IMR-90 (cell line): ENCODE measurements around the gene ADGB. TPM values are rescaled to one million over a fixed set of nuclear protein-coding genes. Genes with fewer than 3 reads are reported as not detected.

ENCODE experiments used
- ATAC-seq: fragments of 200-7000 bp; cut with Tn5 transposase; 2 replicates; pipeline ENCODE4 v1.9.1; 2020; ENCODE audit warnings: low read depth, mild to moderate bottlenecking, moderate library complexity
- BruUV-seq: library from RNA; stranded (reverse); fragments of 400-500 nt; replicated peaks from 2 replicates; lab custom pipeline; 2021; lab: Mats Ljungman, UMichigan
- CTCF ChIA-PET: fragments of 300-600 bp; formaldehyde crosslinking; extraction: SDS; loops from one replicate; lab custom pipeline; 2021; ENCODE audit warnings: antibody characterized with exemption; lab: Yijun Ruan, JAX
- POLR2A ChIA-PET: fragments of 300-600 bp; sonication (Branson Sonifier 250); formaldehyde crosslinking; loops from one replicate; lab custom pipeline; 2022; ENCODE audit warnings: antibody characterized with exemption; ENCODE audit not compliant: unreplicated experiment; lab: Charles Lee
- DNase-seq: peaks from one replicate; pipeline ENCODE4 v3.0.0; 2013
- H2AFZ ChIP-seq: replicated peaks from 2 replicates; pipeline ENCODE3; 2013; ENCODE audit warnings: low read length, mild to moderate bottlenecking; ENCODE audit not compliant: poor library complexity
- H2AK5ac ChIP-seq: 2 replicates; pipeline ENCODE4 v1.6.1; 2013; ENCODE audit warnings: low read depth, low read length, inconsistent platforms
- H2AK9ac ChIP-seq: replicated peaks from 2 replicates; pipeline ENCODE3; 2013; ENCODE audit warnings: mild to moderate bottlenecking, low read depth, low read length, moderate library complexity; ENCODE audit not compliant: poor library complexity
- H2BK120ac ChIP-seq: 2 replicates; pipeline ENCODE4 v1.6.1; 2013; ENCODE audit warnings: low read depth, low read length, inconsistent platforms
- H2BK15ac ChIP-seq: 3 replicates; pipeline ENCODE4 v1.6.1; 2013; ENCODE audit warnings: low read depth, low read length, inconsistent platforms
- H2BK20ac ChIP-seq: 2 replicates; pipeline ENCODE4 v1.6.1; 2013; ENCODE audit warnings: low read depth, mild to moderate bottlenecking, inconsistent platforms, low read length, moderate library complexity
- H2BK5ac ChIP-seq: 2 replicates; pipeline ENCODE4 v1.6.1; 2013; ENCODE audit warnings: mild to moderate bottlenecking, low read depth, low read length, inconsistent platforms; ENCODE audit not compliant: poor library complexity, severe bottlenecking
- H3K14ac ChIP-seq: replicated peaks from 2 replicates; pipeline ENCODE4 v1.6.1; 2013; ENCODE audit warnings: low read depth, low read length, inconsistent platforms
- H3K18ac ChIP-seq: 2 replicates; pipeline ENCODE4 v1.6.1; 2013; ENCODE audit warnings: low read depth, low read length, control low read depth
- H3K23ac ChIP-seq: 2 replicates; pipeline ENCODE4 v1.6.1; 2013; ENCODE audit warnings: low read depth, low read length, inconsistent platforms
- H3K27ac ChIP-seq: 2 replicates; pipeline ENCODE4 v1.5.1; 2013; ENCODE audit warnings: mild to moderate bottlenecking, control low read depth, low read length; ENCODE audit not compliant: insufficient read depth
- H3K27me3 ChIP-seq: 2 replicates; pipeline ENCODE4 v1.6.1; 2013; ENCODE audit warnings: low read length; ENCODE audit not compliant: control insufficient read depth, insufficient read depth
- H3K36me3 ChIP-seq: 2 replicates; pipeline ENCODE4 v1.6.1; 2013; ENCODE audit warnings: low read length, mixed read lengths; ENCODE audit not compliant: control insufficient read depth, insufficient read depth
- H3K4ac ChIP-seq: 2 replicates; pipeline ENCODE4 v1.6.1; 2013; ENCODE audit warnings: low read depth, low read length, inconsistent platforms
- H3K4me1 ChIP-seq: 2 replicates; pipeline ENCODE4 v1.6.1; 2013; ENCODE audit warnings: low read length, mixed read lengths; ENCODE audit not compliant: control insufficient read depth, insufficient read depth
- H3K4me2 ChIP-seq: 2 replicates; pipeline ENCODE4 v1.6.1; 2013; ENCODE audit warnings: low read depth, mild to moderate bottlenecking, control low read depth, low read length, moderate library complexity
- H3K4me3 ChIP-seq: 2 replicates; pipeline ENCODE4 v1.5.1; 2013; ENCODE audit warnings: low read depth, mild to moderate bottlenecking, control low read depth, low read length, moderate library complexity; ENCODE audit not compliant: insufficient read depth
- H3K56ac ChIP-seq: 2 replicates; pipeline ENCODE4 v1.6.1; 2013; ENCODE audit warnings: low read length, inconsistent platforms; ENCODE audit not compliant: insufficient read depth; ENCODE audit errors: extremely low read depth
- H3K79me1 ChIP-seq, 2 experiments: 2 replicates each; pipeline ENCODE4 v1.6.1; 2013; ENCODE audit warnings: low read length in 2 of 2, inconsistent platforms in 1 of 2, low read depth in 1 of 2
- H3K9ac ChIP-seq: 2 replicates; pipeline ENCODE4 v1.6.1; 2013; ENCODE audit warnings: low read depth, low read length, control low read depth
- H3K9me1 ChIP-seq: 2 replicates; pipeline ENCODE4 v1.6.1; 2013; ENCODE audit warnings: low read length, inconsistent platforms; ENCODE audit not compliant: insufficient read depth
- H3K9me3 ChIP-seq: 2 replicates; pipeline ENCODE4 v1.6.1; 2013; ENCODE audit warnings: low read length; ENCODE audit not compliant: control insufficient read depth, insufficient read depth
- H4K20me1 ChIP-seq: 2 replicates; pipeline ENCODE4 v1.6.1; 2013; ENCODE audit warnings: low read length, inconsistent platforms; ENCODE audit not compliant: insufficient read depth
- H4K5ac ChIP-seq: 2 replicates; pipeline ENCODE4 v1.6.1; 2013; ENCODE audit warnings: mild to moderate bottlenecking, low read depth, low read length, control low read depth
- H4K8ac ChIP-seq, 2 experiments: 2 replicates each; pipeline ENCODE4 v1.6.1; 2013; ENCODE audit warnings: low read depth in 2 of 2, low read length in 2 of 2, control low read depth in 1 of 2, inconsistent platforms in 1 of 2
- H4K91ac ChIP-seq: 2 replicates; pipeline ENCODE4 v1.6.1; 2013; ENCODE audit warnings: low read depth, low read length, inconsistent platforms; ENCODE audit not compliant: insufficient read depth
- CEBPB ChIP-seq: IDR thresholded peaks from 2 replicates; pipeline ENCODE4 v1.6.1; 2012; ENCODE audit warnings: low read depth, low read length, improper control_type of control experiment
- CTCF ChIP-seq: conservative IDR thresholded peaks from 2 replicates; pipeline ENCODE4 v1.5.1; 2012; ENCODE audit warnings: mild to moderate bottlenecking, low read depth, low read length, improper control_type of control experiment
- ELK1 ChIP-seq: fragments of 150-350 bp; IDR thresholded peaks from 2 replicates; pipeline ENCODE4 v1.6.1; 2016; ENCODE audit warnings: low read depth, mild to moderate bottlenecking, low read length, moderate library complexity, borderline replicate concordance
- MAFK ChIP-seq: IDR thresholded peaks from 2 replicates; pipeline ENCODE4 v1.6.1; 2012; ENCODE audit warnings: low read depth, low read length, improper control_type of control experiment
- POLR2A ChIP-seq: IDR thresholded peaks from 2 replicates; pipeline ENCODE4 v1.6.1; 2012; ENCODE audit warnings: mild to moderate bottlenecking, low read depth, low read length
- SMC3 ChIP-seq: fragments of 150-350 bp; IDR thresholded peaks from 2 replicates; pipeline ENCODE4 v1.6.1; 2016; ENCODE audit warnings: low read depth, mild to moderate bottlenecking, antibody characterized with exemption, low read length, moderate library complexity
- USF2 ChIP-seq: fragments of 150-350 bp; IDR thresholded peaks from 2 replicates; pipeline ENCODE4 v1.6.1; 2017; ENCODE audit warnings: mild to moderate bottlenecking, antibody characterized with exemption, low read length, low read depth
- WGBS, 2 experiments: methylation state at CpG; one replicate each; pipeline versions ENCODE4 v1.1.5 to v1.1.7; 2013; ENCODE audit warnings: missing lambda C conversion rate in 2 of 2; ENCODE audit not compliant: insufficient read length in 1 of 2; ENCODE audit errors: extremely low coverage in 2 of 2; 5-methylcytosine and 5-hydroxymethylcytosine counted together
- dilution Hi-C: fragments of 300-500 bp; cut with HindIII; formaldehyde crosslinking; loops from one replicate; pipeline ENCODE4 v1.14.3; 2018; ENCODE audit warnings: low sequenced_read_pairs; ENCODE audit not compliant: unreplicated experiment
- in situ Hi-C: fragments of 300-500 bp; cut with MboI; formaldehyde crosslinking; loops from 3 replicates; pipeline ENCODE4 v1.14.3; 2019; ENCODE audit warnings: low sequenced_read_pairs, inconsistent platforms, mixed read lengths
- intact Hi-C: fragments of 100-400 bp; cut with micrococcal nuclease; formaldehyde crosslinking; loops from 2 replicates; pipeline ENCODE4 v1.10.0; 2022
- polyA plus RNA-seq, 3 experiments: library from polyadenylated mRNA; depleted of rRNA; stranded (reverse); fragments of >200 nt; gene quantifications; 2 replicates each; pipeline ENCODE4 v1.2.3, GENCODE V29; 2012; ENCODE audit warnings: low replicate concordance in 1 of 3
- total RNA-seq: library from RNA; depleted of rRNA; stranded (reverse); fragments of >200 nt; gene quantifications from 2 replicates; pipeline ENCODE4 v1.2.3, GENCODE V29; 2012

Gene ADGB
- total and polyA plus RNA-seq, 2 of the 4 experiments (the other 2 are of a cell fraction), result not detected

- Histone ChIP-seq H3K14ac (no peak overlapping the region; the same call in 1 of the 2 replicates), H3K27me3 (no peaks in the 10 kb centered on the region), H3K79me1 (no peaks in the 10 kb centered on the region), H3K18ac (peak overlapping the region; percentile 52; the same call in 1 of the 2 replicates), H3K4ac (no peak overlapping the region), H3K4me1 (peaks cover 3% of the 10 kb centered on the region; the same call in 1 of the 2 replicates), H3K9me1 (no peaks in the 10 kb centered on the region), H3K9me3 (no peaks in the 10 kb centered on the region), H3K56ac (no peak overlapping the region), H2BK5ac (no peak overlapping the region), H4K20me1 (no peaks in the 10 kb centered on the region), H4K5ac (no peak overlapping the region), H3K4me3 (no peak overlapping the region), H3K36me3 (no peaks in the 10 kb centered on the region), H2AK9ac (no peak overlapping the region), H3K27ac (no peak overlapping the region), H4K91ac (no peak overlapping the region), H2BK20ac (peak overlapping the region; percentile 5; the same call in 1 of the 2 replicates), H3K4me2 (no peak overlapping the region; the same call in 1 of the 2 replicates), H3K9ac (no peak overlapping the region), H3K23ac (no peak overlapping the region), H2AFZ (no peak overlapping the region), H2BK120ac (peak overlapping the region; percentile 25; the same call in 1 of the 2 replicates), H2BK15ac (no peak overlapping the region), H2AK5ac (no peak overlapping the region), H4K8ac (0 out of 4 replicates have a peak overlapping the region, but pooled peaks of 1 of the 2 experiments have one; percentile 17)
- WGBS, 2 experiments, result no CpG with 5 or more reads among the region's 1 CpG
- DNase-seq (peak; percentile 40), ATAC-seq (no peak; the same call in 1 of the 2 replicates)
- POLR2A ChIA-PET, result no interaction called here
- intact Hi-C loops (no loop called here), dilution Hi-C loops (no loop called here), in situ Hi-C loops (no loop called here)
- CTCF ChIA-PET, result no interaction called here
- TF ChIP-seq USF2 (no peak), CTCF (no peak), POLR2A (no peak), CEBPB (no peak), SMC3 (no peak), ELK1 (no peak), MAFK (no peak)
- no TSS peak for BruUV-seq
Measured at GRCh38 chr6:146814148-146814750, 215.5 kb downstream of the ADGB start.
